ENCODE measurements around the gene COL23A1. TPM values are rescaled to one million over a fixed set of nuclear protein-coding genes. Genes with fewer than 3 reads are reported as not detected.

COL23A1 gene
- total RNA-seq, 1 experiment from 2014 or later = not detected

DNA sequence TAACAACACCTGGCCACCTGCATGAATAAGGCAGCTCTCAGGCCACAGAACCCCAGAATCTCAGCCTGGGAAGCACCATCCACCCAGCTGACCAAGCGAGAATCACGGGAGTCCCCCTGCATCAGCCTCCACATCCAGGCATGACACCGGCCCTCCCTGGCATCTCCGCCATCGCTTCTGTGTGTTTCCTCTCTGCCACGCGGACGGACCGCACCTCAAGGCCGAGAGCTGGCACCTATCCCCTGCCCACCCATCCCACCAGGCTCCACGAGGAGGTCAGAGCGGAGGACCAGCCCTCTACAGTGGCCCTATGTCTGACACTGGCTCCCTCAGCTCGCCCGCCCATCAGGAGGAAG lies 134.7 kb downstream of the COL23A1 start:
- Mint-ChIP-seq H3K9me3 (ENCODE audit: low read depth, unreplicated experiment) (no peaks in the 10 kb centered on the region), H3K27ac (ENCODE audit: unreplicated experiment) (no peak overlapping the region), H3K27me3 (ENCODE audit: unreplicated experiment) (no peaks in the 10 kb centered on the region), H3K4me3 (ENCODE audit: low read depth, unreplicated experiment) (no peak overlapping the region), H3K4me1 (ENCODE audit: low read depth, unreplicated experiment) (no peaks in the 10 kb centered on the region), H3K36me3 (ENCODE audit: insufficient read depth, unreplicated experiment) (no peaks in the 10 kb centered on the region)
- CTCF ChIA-PET = interaction anchor here (0.7 kb wide), 1 partner anchor 924 kb away, joined by 4 read pairs; no protein-coding TSS in a partner anchor
- BruUV-seq (replicated peaks) = no TSS peak
- intact Hi-C loops (cut with micrococcal nuclease; ENCODE audit: unreplicated experiment) = no loop called here
- TF ChIP-seq, protein P1, sequence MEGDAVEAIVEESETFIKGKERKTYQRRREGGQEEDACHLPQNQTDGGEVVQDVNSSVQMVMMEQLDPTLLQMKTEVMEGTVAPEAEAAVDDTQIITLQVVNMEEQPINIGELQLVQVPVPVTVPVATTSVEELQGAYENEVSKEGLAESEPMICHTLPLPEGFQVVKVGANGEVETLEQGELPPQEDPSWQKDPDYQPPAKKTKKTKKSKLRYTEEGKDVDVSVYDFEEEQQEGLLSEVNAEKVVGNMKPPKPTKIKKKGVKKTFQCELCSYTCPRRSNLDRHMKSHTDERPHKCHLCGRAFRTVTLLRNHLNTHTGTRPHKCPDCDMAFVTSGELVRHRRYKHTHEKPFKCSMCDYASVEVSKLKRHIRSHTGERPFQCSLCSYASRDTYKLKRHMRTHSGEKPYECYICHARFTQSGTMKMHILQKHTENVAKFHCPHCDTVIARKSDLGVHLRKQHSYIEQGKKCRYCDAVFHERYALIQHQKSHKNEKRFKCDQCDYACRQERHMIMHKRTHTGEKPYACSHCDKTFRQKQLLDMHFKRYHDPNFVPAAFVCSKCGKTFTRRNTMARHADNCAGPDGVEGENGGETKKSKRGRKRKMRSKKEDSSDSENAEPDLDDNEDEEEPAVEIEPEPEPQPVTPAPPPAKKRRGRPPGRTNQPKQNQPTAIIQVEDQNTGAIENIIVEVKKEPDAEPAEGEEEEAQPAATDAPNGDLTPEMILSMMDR (IDR thresholded peaks at IDR 0.05; ENCODE audit: unreplicated experiment) = no peak
- no peak for DNase-seq

DNA sequence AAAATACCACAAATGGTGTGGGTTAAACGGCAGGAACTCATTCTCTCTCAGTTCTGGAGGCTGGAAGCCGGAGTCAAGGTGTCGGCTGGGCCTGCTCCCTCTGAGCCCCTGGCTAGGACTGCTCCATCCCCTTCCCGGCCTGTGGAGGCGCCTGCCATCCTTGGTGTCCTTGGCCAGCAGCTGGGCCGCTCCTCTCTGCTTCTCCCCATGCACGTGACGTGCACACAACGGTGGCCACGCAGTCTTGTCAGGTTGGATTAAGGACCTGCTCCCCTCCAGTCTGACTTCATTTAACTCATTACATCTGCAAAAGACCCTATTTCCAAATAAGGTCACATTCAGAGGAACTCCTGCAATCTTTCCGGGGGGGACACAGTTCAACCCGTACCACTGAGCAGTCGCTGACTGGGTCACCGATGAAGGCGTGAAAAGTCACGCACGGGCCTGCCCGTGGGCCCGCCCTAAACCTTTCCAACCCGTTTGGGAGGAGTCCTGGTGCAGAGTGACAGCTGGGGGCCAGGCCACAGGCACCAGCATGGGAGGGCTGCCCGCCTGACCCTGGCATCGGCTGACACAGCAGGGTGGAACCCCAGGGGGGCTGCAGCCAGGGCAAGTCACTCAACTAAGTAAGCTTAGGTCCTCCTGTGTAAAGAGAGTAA lies 135.2 kb downstream of the COL23A1 start:
- Mint-ChIP-seq H3K9me3 (ENCODE audit: low read depth, unreplicated experiment) (no peaks in the 10 kb centered on the region), H3K36me3 (ENCODE audit: insufficient read depth, unreplicated experiment) (no peaks in the 10 kb centered on the region), H3K4me1 (ENCODE audit: low read depth, unreplicated experiment) (no peaks in the 10 kb centered on the region), H3K27me3 (ENCODE audit: unreplicated experiment) (peaks cover 5% of the 10 kb centered on the region), H3K27ac (ENCODE audit: unreplicated experiment) (no peak overlapping the region), H3K4me3 (ENCODE audit: low read depth, unreplicated experiment) (no peak overlapping the region)
- CTCF ChIA-PET = no interaction called here
- intact Hi-C loops (cut with micrococcal nuclease; ENCODE audit: unreplicated experiment) = no loop called here
- BruUV-seq (replicated peaks) = no TSS peak
- no peak for DNase-seq
- TF ChIP-seq, protein P1 (IDR thresholded peaks at IDR 0.05; ENCODE audit: unreplicated experiment) = no peak

DNA sequence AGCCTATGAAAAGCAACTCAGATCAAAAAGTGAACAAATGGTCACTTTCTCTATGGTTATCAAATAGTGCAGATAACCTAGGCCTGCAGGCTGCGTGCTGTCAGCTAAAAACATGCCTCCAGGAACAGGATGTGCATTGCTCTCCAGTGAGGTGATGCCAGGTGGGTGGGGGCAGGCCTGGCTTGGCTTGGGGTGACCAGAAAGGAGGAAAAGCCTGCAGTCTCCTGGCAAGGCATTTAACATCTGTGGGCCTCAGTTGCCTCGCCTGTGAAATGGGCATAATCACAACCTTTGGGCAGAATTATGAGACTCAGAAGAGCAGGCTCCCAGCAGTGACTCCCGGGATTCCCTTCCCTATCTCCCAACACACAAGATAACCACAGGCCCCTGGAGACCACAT lies 135.9 kb downstream of the COL23A1 start:
- H3K27ac Mint-ChIP-seq (ENCODE audit: unreplicated experiment) = no peak overlapping the region
- H3K4me3 Mint-ChIP-seq (ENCODE audit: low read depth, unreplicated experiment) = no peak overlapping the region
- H3K27me3 Mint-ChIP-seq (ENCODE audit: unreplicated experiment) = peaks cover 11% of the 10 kb centered on the region
- intact Hi-C loops (cut with micrococcal nuclease; ENCODE audit: unreplicated experiment) = no loop called here
- no peaks in the 10 kb centered on the region for H3K36me3 Mint-ChIP-seq (ENCODE audit: insufficient read depth, unreplicated experiment)
- H3K4me1 Mint-ChIP-seq (ENCODE audit: low read depth, unreplicated experiment) = no peaks in the 10 kb centered on the region
- DNase-seq = no peak
- CTCF ChIA-PET = no interaction called here
- BruUV-seq (replicated peaks) = no TSS peak
- no peaks in the 10 kb centered on the region for H3K9me3 Mint-ChIP-seq (ENCODE audit: low read depth, unreplicated experiment)
- TF ChIP-seq, protein P1 (IDR thresholded peaks at IDR 0.05; ENCODE audit: unreplicated experiment) = no peak

DNA sequence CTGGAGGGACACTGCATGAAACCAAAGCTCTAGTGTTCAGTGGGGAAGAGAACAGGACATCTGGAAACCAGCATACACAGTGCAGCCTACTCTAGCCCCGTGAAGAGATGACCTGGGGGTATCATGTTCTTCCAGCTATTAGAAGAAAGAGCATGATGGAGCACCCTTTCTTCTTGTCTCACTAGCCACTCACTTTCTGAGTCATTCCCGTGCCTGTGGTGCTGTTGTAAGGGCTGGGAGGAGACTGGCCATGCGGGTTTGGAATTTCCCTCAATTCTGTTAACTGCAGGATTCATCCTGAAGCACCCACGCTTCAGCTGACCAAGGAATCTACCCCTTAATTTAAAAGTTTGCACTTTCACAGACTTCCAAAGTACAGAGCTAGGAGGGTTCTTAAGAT lies 137.0 kb downstream of the COL23A1 start:
- no peaks in the 10 kb centered on the region for H3K9me3 Mint-ChIP-seq (ENCODE audit: low read depth, unreplicated experiment)
- intact Hi-C loops (cut with micrococcal nuclease; ENCODE audit: unreplicated experiment) = no loop called here
- DNase-seq = no peak
- H3K36me3 Mint-ChIP-seq (ENCODE audit: insufficient read depth, unreplicated experiment) = no peaks in the 10 kb centered on the region
- CTCF ChIA-PET = interaction anchor here (0.6 kb wide), 1 partner anchor 585 kb away, joined by 3 read pairs; no protein-coding TSS in a partner anchor
- H3K27me3 Mint-ChIP-seq (ENCODE audit: unreplicated experiment) = peaks cover 11% of the 10 kb centered on the region
- H3K4me1 Mint-ChIP-seq (ENCODE audit: low read depth, unreplicated experiment) = no peaks in the 10 kb centered on the region
- H3K27ac Mint-ChIP-seq (ENCODE audit: unreplicated experiment) = no peak overlapping the region
- TF ChIP-seq, protein P1 (IDR thresholded peaks at IDR 0.05; ENCODE audit: unreplicated experiment) = no peak
- BruUV-seq (replicated peaks) = no TSS peak
- no peak overlapping the region for H3K4me3 Mint-ChIP-seq (ENCODE audit: low read depth, unreplicated experiment)
